Measurements from ENCODE around the gene PRR23E. TPM values are rescaled to one million over a fixed set of nuclear protein-coding genes. Genes with fewer than 3 reads are reported as not detected.

The PRR23E gene
- total and polyA plus RNA-seq, 10 of the 15 experiments (the other 5 are each of a cell fraction or from before 2014, with no cell fraction given): not detected

- TF ChIP-seq, protein P1, sequence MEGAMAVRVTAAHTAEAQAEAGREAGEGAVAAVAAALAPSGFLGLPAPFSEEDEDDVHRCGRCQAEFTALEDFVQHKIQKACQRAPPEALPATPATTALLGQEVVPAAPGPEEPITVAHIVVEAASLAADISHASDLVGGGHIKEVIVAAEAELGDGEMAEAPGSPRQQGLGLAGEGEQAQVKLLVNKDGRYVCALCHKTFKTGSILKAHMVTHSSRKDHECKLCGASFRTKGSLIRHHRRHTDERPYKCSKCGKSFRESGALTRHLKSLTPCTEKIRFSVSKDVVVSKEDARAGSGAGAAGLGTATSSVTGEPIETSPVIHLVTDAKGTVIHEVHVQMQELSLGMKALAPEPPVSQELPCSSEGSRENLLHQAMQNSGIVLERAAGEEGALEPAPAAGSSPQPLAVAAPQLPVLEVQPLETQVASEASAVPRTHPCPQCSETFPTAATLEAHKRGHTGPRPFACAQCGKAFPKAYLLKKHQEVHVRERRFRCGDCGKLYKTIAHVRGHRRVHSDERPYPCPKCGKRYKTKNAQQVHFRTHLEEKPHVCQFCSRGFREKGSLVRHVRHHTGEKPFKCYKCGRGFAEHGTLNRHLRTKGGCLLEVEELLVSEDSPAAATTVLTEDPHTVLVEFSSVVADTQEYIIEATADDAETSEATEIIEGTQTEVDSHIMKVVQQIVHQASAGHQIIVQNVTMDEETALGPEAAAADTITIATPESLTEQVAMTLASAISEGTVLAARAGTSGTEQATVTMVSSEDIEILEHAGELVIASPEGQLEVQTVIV (IDR thresholded peaks at IDR 0.05; ENCODE audit: borderline replicate concordance, partially characterized antibody): no peak
Observed at GRCh38 chr3:127206611-127207516, 13.9 kb downstream of the PRR23E start (continued).

DNA sequence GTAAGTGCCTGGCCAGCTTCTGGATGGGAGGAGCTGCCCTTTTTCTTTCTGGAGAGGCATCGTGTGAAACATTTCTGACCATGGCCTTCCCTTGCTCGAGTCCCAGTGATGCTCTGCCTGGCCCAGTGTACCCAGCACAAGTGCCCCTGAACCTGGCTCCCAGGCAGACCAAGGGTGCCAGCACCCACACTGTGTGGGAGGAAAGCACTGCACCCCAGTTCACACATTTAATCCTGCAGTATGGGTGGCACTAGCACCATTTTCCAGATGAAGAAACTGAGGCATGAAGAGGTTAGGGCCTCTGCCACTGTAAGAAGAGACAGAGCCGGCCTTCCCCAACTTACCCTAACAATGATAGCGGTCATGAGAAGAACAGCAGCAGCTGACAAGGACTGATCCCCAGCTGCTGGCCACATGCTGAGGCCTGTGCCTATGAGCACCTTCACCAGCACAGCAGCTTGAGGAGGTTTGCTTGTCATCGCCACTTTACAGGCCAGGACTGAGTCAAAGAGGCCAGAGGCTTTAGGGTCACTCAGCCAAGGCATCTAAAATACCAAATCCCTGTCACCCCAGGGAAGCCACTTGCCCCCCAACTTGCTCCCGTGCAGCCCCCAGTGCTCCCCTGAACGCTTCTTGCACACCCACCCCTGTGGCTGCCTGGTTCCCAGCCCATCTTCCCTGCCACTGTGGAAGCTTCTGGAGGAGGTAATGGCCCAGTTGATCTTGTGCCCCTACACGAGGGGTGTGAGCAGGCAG is 15.0 kb downstream of the PRR23E start:
- Histone ChIP-seq H3K4me2 (ENCODE audit: control insufficient read depth, insufficient read depth) (no peak overlapping the region), H3K27ac (ENCODE audit: control insufficient read depth, insufficient read depth) (no peak overlapping the region), H3K4me1 (ENCODE audit: control insufficient read depth, insufficient read depth, low read length) (no peaks in the 10 kb centered on the region), H3K27me3 (replicated peaks in 1 of 2; ENCODE audit: control insufficient read depth in 2 of 2, insufficient read depth in 2 of 2, low read length in 1 of 2) (no peaks in the 10 kb centered on the region), H3K36me3 (ENCODE audit: control insufficient read depth in 2 of 2, insufficient read depth in 2 of 2, low read length in 1 of 2) (no peaks in the 10 kb centered on the region), H3K79me2 (ENCODE audit: control insufficient read depth, insufficient read depth, low read length) (no peaks in the 10 kb centered on the region), H3K9ac (ENCODE audit: control insufficient read depth, insufficient read depth, low read length) (no peak overlapping the region), H3K4me3 (no peak overlapping the region), H3K9me3 (replicated peaks; ENCODE audit: control insufficient read depth, insufficient read depth, low read length) (no peaks in the 10 kb centered on the region; the same call in 2 of the 3 replicates), H2AFZ (ENCODE audit: control insufficient read depth, low read depth, low read length) (no peak overlapping the region), H4K20me1 (ENCODE audit: control insufficient read depth, insufficient read depth) (no peaks in the 10 kb centered on the region; the same call in 1 of the 2 replicates)
- ChIA-PET RAD21 (ENCODE audit: unreplicated experiment) (no interaction called here), SMC1A (ENCODE audit: uncharacterized antibody, unreplicated experiment) (interaction anchor here (1.6 to 7.0 kb wide), 3 partner anchors 9 to 17 kb away, joined by 4 to 39 read pairs (median 24); no protein-coding TSS in a partner anchor), CTCF (no interaction called here), POLR2A (no interaction called here)
- ATAC-seq (no peak), FAIRE-seq (no peak), DNase-seq (ENCODE audit: low read depth, low spot score) (no peak)
- in situ Hi-C loops (cut with MboI): no loop called here
- TF ChIP-seq, protein P2, sequence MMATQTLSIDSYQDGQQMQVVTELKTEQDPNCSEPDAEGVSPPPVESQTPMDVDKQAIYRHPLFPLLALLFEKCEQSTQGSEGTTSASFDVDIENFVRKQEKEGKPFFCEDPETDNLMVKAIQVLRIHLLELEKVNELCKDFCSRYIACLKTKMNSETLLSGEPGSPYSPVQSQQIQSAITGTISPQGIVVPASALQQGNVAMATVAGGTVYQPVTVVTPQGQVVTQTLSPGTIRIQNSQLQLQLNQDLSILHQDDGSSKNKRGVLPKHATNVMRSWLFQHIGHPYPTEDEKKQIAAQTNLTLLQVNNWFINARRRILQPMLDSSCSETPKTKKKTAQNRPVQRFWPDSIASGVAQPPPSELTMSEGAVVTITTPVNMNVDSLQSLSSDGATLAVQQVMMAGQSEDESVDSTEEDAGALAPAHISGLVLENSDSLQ (IDR thresholded peaks at IDR 0.05): no peak
- no TSS peak for BruUV-seq (replicated peaks)
- 15% methylated on average over 8 of the region's 8 CpGs for whole genome bisulfite sequencing (ENCODE audit: insufficient coverage, insufficient replicate concordance, low lambda C conversion rate, missing lambda C conversion rate)
- intact Hi-C loops (cut with micrococcal nuclease; ENCODE audit: unreplicated experiment): no loop called here
